Measurements from ENCODE around the gene YPEL3.

DNA sequence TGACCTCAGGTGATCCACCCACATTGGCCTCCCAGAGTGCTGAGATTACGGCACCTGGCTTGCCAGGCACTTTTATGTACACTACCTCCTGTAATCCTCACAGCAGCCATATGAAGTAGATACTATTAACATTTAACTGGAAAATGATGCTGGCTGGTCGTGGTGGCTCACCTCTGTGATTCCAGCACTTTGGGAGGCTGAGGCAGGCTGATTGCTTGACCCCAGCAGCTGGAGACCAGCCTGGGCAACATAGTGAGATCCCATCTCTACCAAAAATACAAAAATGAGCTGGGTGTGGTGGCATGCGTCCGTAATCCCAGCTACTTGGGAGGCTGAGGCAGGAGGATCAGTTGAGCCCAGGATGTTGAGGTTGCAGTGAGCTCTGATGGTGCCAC lies 29.0 kb upstream of the YPEL3 start:
- TF ChIP-seq, protein P1, sequence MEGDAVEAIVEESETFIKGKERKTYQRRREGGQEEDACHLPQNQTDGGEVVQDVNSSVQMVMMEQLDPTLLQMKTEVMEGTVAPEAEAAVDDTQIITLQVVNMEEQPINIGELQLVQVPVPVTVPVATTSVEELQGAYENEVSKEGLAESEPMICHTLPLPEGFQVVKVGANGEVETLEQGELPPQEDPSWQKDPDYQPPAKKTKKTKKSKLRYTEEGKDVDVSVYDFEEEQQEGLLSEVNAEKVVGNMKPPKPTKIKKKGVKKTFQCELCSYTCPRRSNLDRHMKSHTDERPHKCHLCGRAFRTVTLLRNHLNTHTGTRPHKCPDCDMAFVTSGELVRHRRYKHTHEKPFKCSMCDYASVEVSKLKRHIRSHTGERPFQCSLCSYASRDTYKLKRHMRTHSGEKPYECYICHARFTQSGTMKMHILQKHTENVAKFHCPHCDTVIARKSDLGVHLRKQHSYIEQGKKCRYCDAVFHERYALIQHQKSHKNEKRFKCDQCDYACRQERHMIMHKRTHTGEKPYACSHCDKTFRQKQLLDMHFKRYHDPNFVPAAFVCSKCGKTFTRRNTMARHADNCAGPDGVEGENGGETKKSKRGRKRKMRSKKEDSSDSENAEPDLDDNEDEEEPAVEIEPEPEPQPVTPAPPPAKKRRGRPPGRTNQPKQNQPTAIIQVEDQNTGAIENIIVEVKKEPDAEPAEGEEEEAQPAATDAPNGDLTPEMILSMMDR (IDR thresholded peaks at IDR 0.05; ENCODE audit: extremely low read depth in 1 of 2, insufficient read depth in 1 of 2, low read depth in 1 of 2, low read length in 2 of 2) = no peak
- TF ChIP-seq POLR2A (IDR thresholded peaks at IDR 0.05; ENCODE audit: low read depth, low read length) (no peak), EZH2 (IDR thresholded peaks at IDR 0.05; ENCODE audit: borderline replicate concordance, low read depth, low read length, severe bottlenecking) (no peak), GATA2 (IDR thresholded peaks at IDR 0.05; ENCODE audit: insufficient read depth, insufficient read length, low read depth, low read length) (no peak), FOS (IDR thresholded peaks at IDR 0.05; ENCODE audit: borderline replicate concordance, insufficient read depth, low read length) (no peak)
- TF ChIP-seq, protein P2, sequence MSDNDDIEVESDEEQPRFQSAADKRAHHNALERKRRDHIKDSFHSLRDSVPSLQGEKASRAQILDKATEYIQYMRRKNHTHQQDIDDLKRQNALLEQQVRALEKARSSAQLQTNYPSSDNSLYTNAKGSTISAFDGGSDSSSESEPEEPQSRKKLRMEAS (IDR thresholded peaks at IDR 0.05; ENCODE audit: insufficient read depth, insufficient read length) = no peak

Measured in endothelial cell of umbilical vein (primary cell).